Suprapubic skin (tissue), 4 donors: Measurements from ENCODE around the gene MLST8. TPM values are rescaled to one million over a fixed set of nuclear protein-coding genes. Genes with fewer than 3 reads are reported as not detected.

ENCODE experiments used
- DNase-seq, 2 donors: peaks; one replicate each; pipeline ENCODE4 v3.0.0-alpha.2; 2019; ENCODE audit warnings: low spot score in 2 of 2
- H3K27ac ChIP-seq: fragments of 200-600 bp; sonication (generic); one replicate; pipeline ENCODE4 v1.5.1; 2019
- H3K27me3 ChIP-seq: fragments of 200-600 bp; sonication (generic); one replicate; pipeline ENCODE4 v1.5.1; 2019
- H3K36me3 ChIP-seq: fragments of 200-600 bp; sonication (generic); one replicate; pipeline ENCODE4 v1.5.1; 2019
- H3K4me1 ChIP-seq: fragments of 200-600 bp; sonication (generic); one replicate; pipeline ENCODE4 v1.5.1; 2019
- H3K4me3 ChIP-seq: fragments of 200-600 bp; sonication (generic); one replicate; pipeline ENCODE4 v1.5.1; 2019; ENCODE audit warnings: mild to moderate bottlenecking
- H3K9me3 ChIP-seq: fragments of 200-600 bp; sonication (generic); one replicate; pipeline ENCODE4 v1.5.1; 2019
- CTCF ChIP-seq, 2 donors: fragments of 200-600 bp in 1 of 2; fragments of 450-650 bp in 1 of 2; sonication (generic) in 1 of 2; IDR thresholded peaks; one replicate each; pipeline ENCODE4 v1.5.1; 2016 to 2019; ENCODE audit warnings: antibody characterized with exemption in 2 of 2, mild to moderate bottlenecking in 1 of 2, moderate library complexity in 1 of 2
- EP300 ChIP-seq: sonication (generic); formaldehyde crosslinking; IDR thresholded peaks from one replicate; pipeline ENCODE4 v1.6.1; 2017; ENCODE audit warnings: antibody characterized with exemption
- POLR2A ChIP-seq, 2 donors: fragments of 450-650 bp; IDR thresholded peaks; one replicate each; pipeline ENCODE4 v1.6.1; 2017; ENCODE audit warnings: antibody characterized with exemption in 2 of 2, mild to moderate bottlenecking in 2 of 2, moderate library complexity in 2 of 2
- POLR2AphosphoS5 ChIP-seq, 3 donors: sonication (generic); formaldehyde crosslinking; IDR thresholded peaks; one replicate each; pipeline ENCODE4 v1.6.1; 2017; ENCODE audit warnings: antibody characterized with exemption in 3 of 3
- WGBS: methylation state at CpG from one replicate; pipeline ENCODE4 v1.1.5; 2018; 5-methylcytosine and 5-hydroxymethylcytosine counted together
- total RNA-seq, 4 donors: library from RNA; depleted of rRNA; stranded (reverse); fragments of >200 nt; gene quantifications; one replicate each; pipeline ENCODE4 v1.1.0, GENCODE V29; 2016

The MLST8 gene
- total RNA-seq, 4 donors from 2014 or later, result 52.3 to 69.5 (median 55.1) TPM

DNA sequence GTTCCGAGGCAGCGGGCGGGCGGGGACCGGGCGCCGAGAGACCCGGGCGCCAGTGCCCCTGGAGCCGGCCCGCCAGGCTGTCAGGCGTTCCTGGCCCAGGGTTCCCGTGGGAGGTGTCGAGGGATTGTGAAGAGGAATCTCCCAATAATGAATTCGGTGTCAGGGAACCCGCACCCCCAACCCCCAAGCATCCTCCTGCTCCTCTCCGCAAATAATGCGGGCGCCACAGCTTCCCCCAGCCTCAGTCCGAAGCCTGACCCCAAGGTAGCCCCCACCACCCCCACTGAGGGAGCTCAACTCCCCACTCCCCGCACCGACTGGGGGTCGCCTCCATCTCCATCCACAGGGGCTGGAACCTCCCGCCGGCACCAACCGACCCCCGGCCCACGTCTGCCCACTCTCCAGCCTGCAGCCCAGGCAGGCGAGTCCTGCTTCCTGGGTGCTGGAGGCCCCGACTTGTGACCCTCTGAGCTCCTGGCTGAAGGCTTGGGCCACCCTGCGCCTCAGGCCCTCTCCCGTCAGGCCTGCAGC, 8.2 kb upstream of the MLST8 start:
- DNase-seq, result no peak
- no peak overlapping the region for H3K27ac ChIP-seq
- TF ChIP-seq CTCF (IDR thresholded peaks at IDR 0.05), result no peak
- no peak for TF ChIP-seq POLR2A (IDR thresholded peaks at IDR 0.05)
- TF ChIP-seq EP300, result no peak
- no peak for TF ChIP-seq POLR2AphosphoS5 (IDR thresholded peaks at IDR 0.05)
- no peaks in the 10 kb centered on the region for H3K9me3 ChIP-seq
- H3K4me3 ChIP-seq, result peak overlapping the region; percentile 44
- H3K36me3 ChIP-seq, result no peaks in the 10 kb centered on the region
- WGBS, result 61% methylated on average over 14 of the region's 32 CpGs
- H3K4me1 ChIP-seq, result peaks cover 24% of the 10 kb centered on the region
- H3K27me3 ChIP-seq, result peaks cover 38% of the 10 kb centered on the region

GRCh38 chr16:2197765-2198164, 7.5 kb upstream of the MLST8 start:
- Histone ChIP-seq H3K36me3 (no peaks in the 10 kb centered on the region), H3K4me3 (no peak overlapping the region), H3K9me3 (no peaks in the 10 kb centered on the region), H3K27ac (no peak overlapping the region), H3K4me1 (peaks cover 24% of the 10 kb centered on the region), H3K27me3 (peaks cover 38% of the 10 kb centered on the region)
- 95% methylated on average over 5 of the region's 6 CpGs for WGBS
- TF ChIP-seq POLR2A (IDR thresholded peaks at IDR 0.05) (no peak), EP300 (no peak), CTCF (IDR thresholded peaks at IDR 0.05) (no peak), POLR2AphosphoS5 (IDR thresholded peaks at IDR 0.05) (no peak)
- no peak for DNase-seq

GRCh38 chr16:2198283-2198682, 7.0 kb upstream of the MLST8 start:
- DNase-seq, result no peak
- Histone ChIP-seq H3K36me3 (no peaks in the 10 kb centered on the region), H3K4me3 (no peak overlapping the region), H3K27ac (no peak overlapping the region), H3K4me1 (peaks cover 24% of the 10 kb centered on the region), H3K27me3 (peaks cover 38% of the 10 kb centered on the region), H3K9me3 (no peaks in the 10 kb centered on the region)
- WGBS, result 59% methylated on average over 4 of the region's 4 CpGs
- TF ChIP-seq POLR2AphosphoS5 (IDR thresholded peaks at IDR 0.05), result no peak
- no peak for TF ChIP-seq EP300
- no peak for TF ChIP-seq POLR2A (IDR thresholded peaks at IDR 0.05)
- no peak for TF ChIP-seq CTCF (IDR thresholded peaks at IDR 0.05)

DNA sequence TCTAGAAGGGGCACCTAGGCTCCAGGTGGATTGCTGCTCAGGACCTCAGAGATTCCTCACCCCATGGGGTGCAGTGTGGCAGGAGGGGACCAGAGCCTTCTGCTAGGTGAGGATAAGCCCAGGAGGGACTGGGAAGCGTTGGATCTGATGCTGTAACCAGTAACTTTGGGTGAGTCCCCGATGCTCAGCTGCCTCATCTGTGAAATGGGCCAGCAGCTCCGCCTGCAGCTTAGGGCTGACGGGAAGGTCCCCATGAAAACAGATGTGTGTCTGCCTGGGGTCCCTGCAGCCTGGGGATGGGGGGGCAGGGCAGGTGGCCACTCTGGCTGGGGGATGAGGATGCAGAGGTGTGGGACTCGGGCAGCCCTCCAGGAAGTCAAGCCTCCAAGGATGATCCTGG, 6.2 kb upstream of the MLST8 start:
- H3K4me3 ChIP-seq, result no peak overlapping the region
- WGBS, result 79% methylated on average over 4 of the region's 5 CpGs
- H3K36me3 ChIP-seq, result no peaks in the 10 kb centered on the region
- H3K27ac ChIP-seq, result no peak overlapping the region
- peaks cover 23% of the 10 kb centered on the region for H3K4me1 ChIP-seq
- TF ChIP-seq POLR2A (IDR thresholded peaks at IDR 0.05), result no peak
- TF ChIP-seq EP300, result no peak
- no peak for TF ChIP-seq CTCF (IDR thresholded peaks at IDR 0.05)
- TF ChIP-seq POLR2AphosphoS5 (IDR thresholded peaks at IDR 0.05), result no peak
- H3K27me3 ChIP-seq, result peaks cover 33% of the 10 kb centered on the region
- DNase-seq, result no peak
- H3K9me3 ChIP-seq, result no peaks in the 10 kb centered on the region

GRCh38 chr16:2199621-2200139, 5.6 kb upstream of the MLST8 start:
- H3K27ac ChIP-seq, result no peak overlapping the region
- H3K27me3 ChIP-seq, result peaks cover 27% of the 10 kb centered on the region
- no peak for TF ChIP-seq CTCF (IDR thresholded peaks at IDR 0.05)
- TF ChIP-seq POLR2A (IDR thresholded peaks at IDR 0.05), result no peak
- TF ChIP-seq EP300, result no peak
- no peak for TF ChIP-seq POLR2AphosphoS5 (IDR thresholded peaks at IDR 0.05)
- no peak for DNase-seq
- no peak overlapping the region for H3K4me3 ChIP-seq
- no peaks in the 10 kb centered on the region for H3K9me3 ChIP-seq
- 71% methylated on average over 6 of the region's 14 CpGs for WGBS
- no peaks in the 10 kb centered on the region for H3K36me3 ChIP-seq
- peaks cover 19% of the 10 kb centered on the region for H3K4me1 ChIP-seq
